Stomach smooth muscle (tissue), 2 donors: Measurements from ENCODE around the gene ITGAD.

Experiments used
- H3K27ac ChIP-seq: one replicate; pipeline ENCODE4 v1.7.0; 2013; ENCODE audit warnings: mild to moderate bottlenecking, low read length, inconsistent platforms
- H3K27me3 ChIP-seq, 2 donors: one replicate each; pipeline ENCODE4 v1.7.0; 2013; ENCODE audit warnings: low read length in 2 of 2; ENCODE audit not compliant: insufficient read depth in 2 of 2, control insufficient read depth in 1 of 2
- H3K36me3 ChIP-seq, 2 donors: one replicate each; pipeline ENCODE4 v1.7.0; 2013; ENCODE audit warnings: low read length in 2 of 2; ENCODE audit not compliant: control insufficient read depth in 2 of 2, insufficient read depth in 2 of 2
- H3K4me1 ChIP-seq: one replicate; pipeline ENCODE4 v1.7.0; 2013; ENCODE audit warnings: low read length; ENCODE audit not compliant: control insufficient read depth, insufficient read depth
- H3K4me3 ChIP-seq, 2 donors: one replicate each; pipeline ENCODE4 v1.7.0; 2013; ENCODE audit warnings: low read length in 2 of 2
- H3K9ac ChIP-seq, 2 donors: one replicate each; pipeline ENCODE4 v1.7.0; 2013; ENCODE audit warnings: low read length in 2 of 2, mild to moderate bottlenecking in 1 of 2
- H3K9me3 ChIP-seq, 2 donors: one replicate each; pipeline ENCODE4 v1.7.0; 2013; ENCODE audit warnings: low read length in 2 of 2; ENCODE audit not compliant: control insufficient read depth in 2 of 2
- donor health status: healthy.
- donor health status: Pancreatic carcinoma.

Gene ITGAD

GRCh38 chr16:31386157-31386984, 6.8 kb upstream of the ITGAD start:
- no peaks in the 10 kb centered on the region for H3K4me1 ChIP-seq
- H3K27ac ChIP-seq = no peak overlapping the region
- H3K9ac ChIP-seq = no peak overlapping the region
- H3K4me3 ChIP-seq = no peak overlapping the region
- peaks cover 10 to 11% of the 10 kb centered on the region in 2 donors for H3K27me3 ChIP-seq
- H3K9me3 ChIP-seq = no peaks in the 10 kb centered on the region
- H3K36me3 ChIP-seq = no peaks in the 10 kb centered on the region

GRCh38 chr16:31388535-31388934, 4.6 kb upstream of the ITGAD start:
- H3K36me3 ChIP-seq = no peaks in the 10 kb centered on the region
- H3K9ac ChIP-seq = no peak overlapping the region
- H3K27ac ChIP-seq = no peak overlapping the region
- no peaks in the 10 kb centered on the region for H3K9me3 ChIP-seq
- H3K4me3 ChIP-seq = no peak overlapping the region
- no peaks in the 10 kb centered on the region for H3K4me1 ChIP-seq
- H3K27me3 ChIP-seq = peaks cover 2 to 6% of the 10 kb centered on the region in 2 donors

GRCh38 chr16:31390504-31391041, 2.6 kb upstream of the ITGAD start:
- Histone ChIP-seq H3K4me3 (no peak overlapping the region), H3K27ac (no peak overlapping the region), H3K36me3 (no peaks in the 10 kb centered on the region), H3K9ac (no peak overlapping the region), H3K9me3 (no peaks in the 10 kb centered on the region), H3K4me1 (no peaks in the 10 kb centered on the region), H3K27me3 (peaks cover 2 to 6% of the 10 kb centered on the region in 2 donors)

- Histone ChIP-seq H3K9me3 (peaks cover 0 to 12% of the 10 kb centered on the region in 2 donors), H3K9ac (no peak overlapping the region), H3K27me3 (peaks cover 2% of the 10 kb centered on the region in 2 donors), H3K27ac (no peak overlapping the region), H3K4me1 (no peaks in the 10 kb centered on the region), H3K4me3 (no peak overlapping the region), H3K36me3 (no peaks in the 10 kb centered on the region)
Observed at GRCh38 chr16:31395647-31396046, 2.5 kb downstream of the ITGAD start.

GRCh38 chr16:31397096-31397660, 4.0 kb downstream of the ITGAD start:
- Histone ChIP-seq H3K4me1 (no peaks in the 10 kb centered on the region), H3K9ac (no peak overlapping the region), H3K4me3 (no peak overlapping the region), H3K36me3 (no peaks in the 10 kb centered on the region), H3K27ac (no peak overlapping the region), H3K9me3 (peaks cover 0 to 12% of the 10 kb centered on the region in 2 donors), H3K27me3 (peaks cover 2% of the 10 kb centered on the region in 2 donors)

GRCh38 chr16:31397701-31398100, 4.6 kb downstream of the ITGAD start:
- H3K27me3 ChIP-seq = peaks cover 2% of the 10 kb centered on the region in 2 donors
- H3K4me3 ChIP-seq = no peak overlapping the region
- no peaks in the 10 kb centered on the region for H3K4me1 ChIP-seq
- no peak overlapping the region for H3K9ac ChIP-seq
- H3K36me3 ChIP-seq = no peaks in the 10 kb centered on the region
- H3K9me3 ChIP-seq = peaks cover 0 to 12% of the 10 kb centered on the region in 2 donors
- no peak overlapping the region for H3K27ac ChIP-seq

GRCh38 chr16:31400191-31400590, 7.1 kb downstream of the ITGAD start:
- H3K4me1 ChIP-seq = no peaks in the 10 kb centered on the region
- H3K36me3 ChIP-seq = no peaks in the 10 kb centered on the region
- peaks cover 0 to 12% of the 10 kb centered on the region in 2 donors for H3K9me3 ChIP-seq
- no peak overlapping the region for H3K9ac ChIP-seq
- no peaks in the 10 kb centered on the region for H3K27me3 ChIP-seq
- H3K27ac ChIP-seq = no peak overlapping the region
- no peak overlapping the region for H3K4me3 ChIP-seq

- Histone ChIP-seq H3K4me3 (no peak overlapping the region), H3K9me3 (peaks cover 0 to 12% of the 10 kb centered on the region in 2 donors), H3K9ac (no peak overlapping the region), H3K27me3 (no peaks in the 10 kb centered on the region), H3K36me3 (no peaks in the 10 kb centered on the region), H3K27ac (no peak overlapping the region), H3K4me1 (no peaks in the 10 kb centered on the region)
Observed at GRCh38 chr16:31401436-31401835, 8.3 kb downstream of the ITGAD start.

- no peaks in the 10 kb centered on the region for H3K4me1 ChIP-seq
- peaks cover 0 to 12% of the 10 kb centered on the region in 2 donors for H3K9me3 ChIP-seq
- H3K4me3 ChIP-seq = no peak overlapping the region
- H3K27ac ChIP-seq = no peak overlapping the region
- no peak overlapping the region for H3K9ac ChIP-seq
- no peaks in the 10 kb centered on the region for H3K27me3 ChIP-seq
- no peaks in the 10 kb centered on the region for H3K36me3 ChIP-seq
Observed at GRCh38 chr16:31402687-31403086, 9.6 kb downstream of the ITGAD start.

- Histone ChIP-seq H3K27me3 (peaks cover 0 to 3% of the 10 kb centered on the region in 2 donors), H3K4me3 (no peak overlapping the region), H3K4me1 (no peaks in the 10 kb centered on the region), H3K27ac (no peak overlapping the region), H3K9ac (no peak overlapping the region), H3K9me3 (peaks cover 0 to 12% of the 10 kb centered on the region in 2 donors), H3K36me3 (no peaks in the 10 kb centered on the region)
Observed at GRCh38 chr16:31403590-31404352, 10.6 kb downstream of the ITGAD start.
